Pancreas (tissue), 10 donors: Measurements from ENCODE around the gene TRAPPC6A. TPM values are rescaled to one million over a fixed set of nuclear protein-coding genes. Genes with fewer than 3 reads are reported as not detected.

Source experiments
- ATAC-seq, 4 donors: fragments of 200-7000 bp; cut with Tn5 transposase; one replicate each; pipeline versions ENCODE4 v1.8.0 to v1.9.1; 2020; ENCODE audit warnings: mild to moderate bottlenecking in 4 of 4, moderate library complexity in 4 of 4
- DNase-seq, 6 donors: peaks; one replicate each; pipeline ENCODE4 v3.0.0-alpha.2; 2020
- FAIRE-seq: peaks from 2 replicates; lab custom pipeline; 2012; peaks lifted over from hg19 to GRCh38; lab: Jason Lieb, UNC
- H3K27ac ChIP-seq, 4 donors: fragments of 200-600 bp; sonication (generic); 1 replicate in 3 of 4; 2 replicates in 1 of 4; pipeline versions ENCODE4 v1.5.0 to v1.8.0; 2020
- H3K27me3 ChIP-seq, 4 donors: fragments of 200-600 bp; one replicate each; pipeline ENCODE4 v1.8.0; 2021
- H3K36me3 ChIP-seq, 3 donors: fragments of 200-600 bp; sonication (generic) in 1 of 3; one replicate each; pipeline versions ENCODE4 v1.5.0 to v1.8.0; 2020 to 2021
- H3K4me1 ChIP-seq, 3 donors: fragments of 200-600 bp; one replicate each; pipeline ENCODE4 v1.8.0; 2021
- H3K4me3 ChIP-seq, 4 donors: fragments of 200-600 bp; sonication (generic) in 2 of 4; one replicate each; pipeline versions ENCODE4 v1.5.0 to v1.8.0; 2020 to 2021
- H3K9me3 ChIP-seq, 4 donors: fragments of 200-600 bp; one replicate each; pipeline ENCODE4 v1.8.0; 2021
- CTCF ChIP-seq, 4 donors: fragments of 200-600 bp; sonication (generic) in 3 of 4; IDR thresholded peaks; one replicate each; pipeline versions ENCODE4 v1.5.0 to v1.8.0; 2021; ENCODE audit warnings: antibody characterized with exemption in 4 of 4
- WGBS, 2 donors: extraction: QIAGEN DNeasy Blood & Tissue Kit; methylation state at CpG; one replicate each; pipeline ENCODE4 v1.1.7; 2013; 5-methylcytosine and 5-hydroxymethylcytosine counted together
- intact Hi-C, 3 donors: fragments of 100-400 bp; cut with DNase I; formaldehyde crosslinking; loops; one replicate each; pipeline versions ENCODE4 v1.11.1 to v1.14.2; 2022
- polyA plus RNA-seq, 2 donors: library from polyadenylated mRNA; stranded (reverse); fragments of 200-250 nt; gene quantifications; one replicate each; pipeline ENCODE4 v1.2.3, GENCODE V29; 2013
- total RNA-seq, 6 donors: library from RNA; stranded (reverse); fragmentation: NEBNext Ultra II Directional in 4 of 6; extraction: Animal tissue kit (Norgen Biotek cat#: 25700) in 4 of 6; gene quantifications; one replicate each; pipeline versions ENCODE4 v1.2.1 to v1.2.4, GENCODE V29; 2021 to 2023
- donor health status: healthy with polysubstance abuse.
- donor health status: DM: no; HTN: no; CAD: no; lungs with moderate emphysema.
- donor health status: DM: no; HTN: no; CAD: no.
- donor health status: control.
- donor health status: control.
- donor health status: Bipolar disorder and iron deficiency.
- donor health status: DM: yes; HTN: yes; CAD: no.
- donor health status: DM: no; HTN: no; CAD: no.
- donor health status: DM: no; HTN: no; CAD: no.
- donor health status: DM: yes; HTN: yes; CAD: no.

TRAPPC6A gene
- total and polyA plus RNA-seq, 8 donors: 9.7 to 37.9 (median 14.1) TPM

GRCh38 chr19:45150180-45150579 is 27.9 kb downstream of the TRAPPC6A start:
- no peak for FAIRE-seq
- WGBS, 2 donors: 94 to 96% methylated on average over 4 of the region's 4 CpGs
- intact Hi-C loops: no loop called here

GRCh38 chr19:45149129-45149528 is 28.9 kb downstream of the TRAPPC6A start:
- no peak overlapping the region for H3K27ac ChIP-seq
- DNase-seq: no peak
- TF ChIP-seq CTCF (IDR thresholded peaks at IDR 0.05): no peak
- H3K9me3 ChIP-seq: no peaks in the 10 kb centered on the region
- H3K27me3 ChIP-seq: peaks cover 0 to 7% (median 3%) of the 10 kb centered on the region in 4 donors
- H3K4me1 ChIP-seq: peaks cover 13 to 15% (median 13%) of the 10 kb centered on the region in 3 donors
- ATAC-seq: no peak
- 85% methylated on average over 9 of the region's 9 CpGs for WGBS, 2 donors
- FAIRE-seq: no peak
- intact Hi-C loops: no loop called here
- no peak overlapping the region for H3K4me3 ChIP-seq
- H3K36me3 ChIP-seq: peaks cover 0 to 6% (median 0%) of the 10 kb centered on the region in 3 donors

More at GRCh38 chr19:45150180-45150579, 27.9 kb downstream of the TRAPPC6A start:
- Histone ChIP-seq H3K4me3 (no peak overlapping the region), H3K4me1 (peaks cover 13 to 15% (median 13%) of the 10 kb centered on the region in 3 donors), H3K27me3 (peaks cover 0 to 7% (median 3%) of the 10 kb centered on the region in 4 donors), H3K27ac (no peak overlapping the region), H3K9me3 (no peaks in the 10 kb centered on the region), H3K36me3 (peaks cover 0 to 4% (median 0%) of the 10 kb centered on the region in 3 donors)
- DNase-seq (no peak), ATAC-seq (no peak)
- no peak for TF ChIP-seq CTCF (IDR thresholded peaks at IDR 0.05)

- Histone ChIP-seq H3K9me3 (no peaks in the 10 kb centered on the region), H3K27ac (no peak overlapping the region), H3K4me1 (peaks cover 5 to 9% (median 6%) of the 10 kb centered on the region in 3 donors), H3K4me3 (no peak overlapping the region), H3K36me3 (peaks cover 0 to 6% (median 0%) of the 10 kb centered on the region in 3 donors), H3K27me3 (peaks cover 0 to 7% (median 3%) of the 10 kb centered on the region in 4 donors)
- 87% methylated on average over 18 of the region's 18 CpGs for WGBS, 2 donors
- ATAC-seq: no peak
- intact Hi-C loops: no loop called here
- no peak for FAIRE-seq
- no peak for TF ChIP-seq CTCF (IDR thresholded peaks at IDR 0.05)
- DNase-seq: peak in 2 of 6 donors; percentile 8 to 47
Measured at GRCh38 chr19:45147835-45148676, 30.0 kb downstream of the TRAPPC6A start.

GRCh38 chr19:45146741-45147205 is 31.3 kb downstream of the TRAPPC6A start:
- Histone ChIP-seq H3K36me3 (peaks cover 0 to 17% (median 0%) of the 10 kb centered on the region in 3 donors), H3K4me3 (no peak overlapping the region), H3K4me1 (no peaks in the 10 kb centered on the region), H3K9me3 (no peaks in the 10 kb centered on the region), H3K27me3 (peaks cover 0 to 2% (median under 1%) of the 10 kb centered on the region in 4 donors), H3K27ac (no peak overlapping the region)
- no peak for FAIRE-seq
- peak in 1 of 6 donors; percentile 60 for DNase-seq
- no peak for TF ChIP-seq CTCF (IDR thresholded peaks at IDR 0.05)
- intact Hi-C loops: no loop called here
- no peak for ATAC-seq
- WGBS, 2 donors: 94 to 95% methylated on average over 18 of the region's 18 CpGs
